Liver (tissue), 9 donors: ENCODE measurements around the gene EIF2A. TPM values are rescaled to one million over a fixed set of nuclear protein-coding genes. Genes with fewer than 3 reads are reported as not detected.

Experiments
- DNase-seq: peaks from one replicate; pipeline ENCODE4 v3.0.0-alpha.2; 2017; ENCODE audit warnings: low spot score
- H3K27ac ChIP-seq, 2 donors: one replicate each; pipeline ENCODE4 v1.7.0; 2013; ENCODE audit warnings: inconsistent platforms in 2 of 2, low read length in 2 of 2, control low read depth in 1 of 2, low read depth in 1 of 2, mild to moderate bottlenecking in 1 of 2
- H3K27me3 ChIP-seq, 4 donors: one replicate each; pipeline versions ENCODE4 v1.6.1 to v1.7.0; 2013; ENCODE audit warnings: low read length in 3 of 4, inconsistent platforms in 1 of 4, mild to moderate bottlenecking in 1 of 4, moderate library complexity in 1 of 4; ENCODE audit not compliant: control insufficient read depth in 4 of 4, insufficient read depth in 4 of 4
- H3K36me3 ChIP-seq, 4 donors: one replicate each; pipeline versions ENCODE4 v1.6.1 to v1.7.0; 2013; ENCODE audit warnings: low read length in 3 of 4, mild to moderate bottlenecking in 3 of 4, low read depth in 1 of 4, moderate library complexity in 1 of 4; ENCODE audit not compliant: control insufficient read depth in 4 of 4, insufficient read depth in 3 of 4
- H3K4me1 ChIP-seq, 4 donors: one replicate each; pipeline versions ENCODE4 v1.6.1 to v1.7.0; 2013; ENCODE audit warnings: low read length in 3 of 4, mild to moderate bottlenecking in 3 of 4, moderate library complexity in 1 of 4; ENCODE audit not compliant: control insufficient read depth in 4 of 4, insufficient read depth in 4 of 4
- H3K4me3 ChIP-seq, 3 donors: one replicate each; pipeline versions ENCODE4 v1.6.1 to v1.7.0; 2013; ENCODE audit warnings: low read length in 3 of 3, control low read depth in 1 of 3, low read depth in 1 of 3, mild to moderate bottlenecking in 1 of 3
- H3K9ac ChIP-seq, 2 donors: one replicate each; pipeline ENCODE4 v1.7.0; 2013; ENCODE audit warnings: low read length in 2 of 2, mild to moderate bottlenecking in 2 of 2, moderate library complexity in 2 of 2, control low read depth in 1 of 2, low read depth in 1 of 2
- H3K9me3 ChIP-seq, 4 donors: one replicate each; pipeline versions ENCODE4 v1.6.1 to v1.7.0; 2013; ENCODE audit warnings: low read length in 3 of 4; ENCODE audit not compliant: control insufficient read depth in 4 of 4
- CTCF ChIP-seq: fragments of 150-350 bp; IDR thresholded peaks from 2 replicates; pipeline ENCODE4 v1.5.1; 2017; ENCODE audit warnings: improper control_type of control experiment, low read depth, low read length; ENCODE audit not compliant: missing input control
- EGR1 ChIP-seq, 2 donors: IDR thresholded peaks; 2 replicates each; pipeline ENCODE4 v1.6.1; 2016 to 2018; ENCODE audit warnings: antibody characterized with exemption in 2 of 2, low read depth in 2 of 2
- FOXA1 ChIP-seq: IDR thresholded peaks from 2 replicates; pipeline ENCODE4 v1.6.1; 2016; ENCODE audit warnings: antibody characterized with exemption
- FOXA2 ChIP-seq: IDR thresholded peaks from 2 replicates; pipeline ENCODE4 v1.6.1; 2016; ENCODE audit warnings: antibody characterized with exemption
- GABPA ChIP-seq, 2 donors: IDR thresholded peaks in 1 of 2; conservative IDR thresholded peaks in 1 of 2; 2 replicates each; pipeline ENCODE4 v1.6.1; 2016; ENCODE audit warnings: antibody characterized with exemption in 2 of 2, mild to moderate bottlenecking in 1 of 2, moderate library complexity in 1 of 2
- HNF4A ChIP-seq, 2 donors: conservative IDR thresholded peaks; 2 replicates each; pipeline ENCODE4 v1.6.1; 2016; ENCODE audit warnings: antibody characterized with exemption in 2 of 2, mild to moderate bottlenecking in 2 of 2
- HNF4G ChIP-seq: IDR thresholded peaks from 2 replicates; pipeline ENCODE4 v1.6.1; 2016; ENCODE audit warnings: antibody characterized with exemption
- JUND ChIP-seq, 2 donors: IDR thresholded peaks; 2 replicates each; pipeline ENCODE4 v1.6.1; 2016; ENCODE audit warnings: antibody characterized with exemption in 2 of 2
- MAX ChIP-seq: IDR thresholded peaks from 2 replicates; pipeline ENCODE4 v1.6.1; 2016; ENCODE audit warnings: antibody characterized with exemption
- NR2F2 ChIP-seq: IDR thresholded peaks from 2 replicates; pipeline ENCODE4 v1.6.1; 2016; ENCODE audit warnings: antibody characterized with exemption
- RAD21 ChIP-seq, 2 donors: IDR thresholded peaks; 2 replicates each; pipeline ENCODE4 v1.6.1; 2016; ENCODE audit warnings: antibody characterized with exemption in 2 of 2, mild to moderate bottlenecking in 2 of 2
- RXRA ChIP-seq, 2 donors: IDR thresholded peaks; 2 replicates each; pipeline ENCODE4 v1.6.1; 2017 to 2018; ENCODE audit warnings: antibody characterized with exemption in 2 of 2, mild to moderate bottlenecking in 1 of 2
- SP1 ChIP-seq: IDR thresholded peaks from 2 replicates; pipeline ENCODE4 v1.6.1; 2018; ENCODE audit warnings: antibody characterized with exemption, mild to moderate bottlenecking
- TAF1 ChIP-seq: conservative IDR thresholded peaks from 2 replicates; pipeline ENCODE4 v1.6.1; 2016; ENCODE audit warnings: antibody characterized with exemption, mild to moderate bottlenecking
- YY1 ChIP-seq: IDR thresholded peaks from 2 replicates; pipeline ENCODE4 v1.6.1; 2016; ENCODE audit warnings: antibody characterized with exemption, mild to moderate bottlenecking
- ZBTB33 ChIP-seq: IDR thresholded peaks from 2 replicates; pipeline ENCODE4 v1.6.1; 2016; ENCODE audit warnings: antibody characterized with exemption
- WGBS: extraction: QIAGEN DNeasy Blood & Tissue Kit; methylation state at CpG from one replicate; pipeline ENCODE4 v1.1.7; 2013; 5-methylcytosine and 5-hydroxymethylcytosine counted together
- polyA plus RNA-seq, 2 donors: library from polyadenylated mRNA; stranded (reverse) in 1 of 2; unstranded in 1 of 2; fragments of 200-250 nt in 1 of 2; fragments of >200 nt in 1 of 2; fragmentation: Nextera tagmentation in 1 of 2; extraction: Ambion mirVana in 1 of 2; gene quantifications; one replicate each; pipeline versions ENCODE4 v1.2.1 to v1.2.3, GENCODE V29; 2013 to 2015
- total RNA-seq, 2 donors: library from RNA; depleted of rRNA; stranded (reverse); fragments of >200 nt; gene quantifications; one replicate each; pipeline ENCODE4 v1.2.3, GENCODE V29; 2014
- TF ChIP-seq, protein P1 (sequence below): IDR thresholded peaks from 2 replicates; pipeline ENCODE4 v1.6.1; 2016; ENCODE audit warnings: antibody characterized with exemption
- TF ChIP-seq, protein P2 (sequence below): IDR thresholded peaks from 2 replicates; pipeline ENCODE4 v1.6.1; 2016; ENCODE audit warnings: antibody characterized with exemption, mild to moderate bottlenecking
- donor health status: healthy.
- donor health status: healthy.
- donor health status: healthy.
- donor health status: healthy.
- donor health status: healthy.

EIF2A gene
- total and polyA plus RNA-seq, 4 donors: 23.6 to 104 (median 47.2) TPM

GRCh38 chr3:150611666-150612065 lies 65.1 kb downstream of the EIF2A start (continued):
- TF ChIP-seq ZBTB33: no peak
- TF ChIP-seq NR2F2: no peak
- TF ChIP-seq GABPA (IDR thresholded peaks at IDR 0.05 in 1 of 2, conservative IDR thresholded peaks at IDR 0.05 in 1 of 2): no peak

GRCh38 chr3:150612494-150612893 lies 65.9 kb downstream of the EIF2A start:
- Histone ChIP-seq H3K27me3 (no peaks in the 10 kb centered on the region), H3K36me3 (peaks cover 0 to 5% (median 1%) of the 10 kb centered on the region in 4 donors), H3K27ac (no peak overlapping the region), H3K4me1 (peaks cover 3 to 6% (median 4%) of the 10 kb centered on the region in 4 donors), H3K9ac (no peak overlapping the region), H3K9me3 (no peaks in the 10 kb centered on the region), H3K4me3 (no peak overlapping the region)
- no peak for DNase-seq
- 98% methylated on average over 1 of the region's 1 CpG for WGBS
- no peak for TF ChIP-seq NR2F2
- TF ChIP-seq RAD21 (IDR thresholded peaks at IDR 0.05): no peak
- no peak for TF ChIP-seq GABPA (IDR thresholded peaks at IDR 0.05 in 1 of 2, conservative IDR thresholded peaks at IDR 0.05 in 1 of 2)
- TF ChIP-seq JUND (IDR thresholded peaks at IDR 0.05): no peak
- no peak for TF ChIP-seq HNF4A (conservative IDR thresholded peaks at IDR 0.05)
- no peak for TF ChIP-seq FOXA2
- no peak for TF ChIP-seq SP1
- TF ChIP-seq, protein P1, sequence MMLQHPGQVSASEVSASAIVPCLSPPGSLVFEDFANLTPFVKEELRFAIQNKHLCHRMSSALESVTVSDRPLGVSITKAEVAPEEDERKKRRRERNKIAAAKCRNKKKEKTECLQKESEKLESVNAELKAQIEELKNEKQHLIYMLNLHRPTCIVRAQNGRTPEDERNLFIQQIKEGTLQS: no peak
- TF ChIP-seq EGR1 (IDR thresholded peaks at IDR 0.05; ENCODE audit: low read depth in 2 of 2): no peak
- TF ChIP-seq HNF4G: no peak
- TF ChIP-seq YY1: no peak
- no peak for TF ChIP-seq TAF1
- TF ChIP-seq MAX: no peak
- no peak for TF ChIP-seq FOXA1
- TF ChIP-seq ZBTB33: no peak
- TF ChIP-seq CTCF: no peak

- Histone ChIP-seq H3K36me3 (peaks cover 0 to 5% (median 1%) of the 10 kb centered on the region in 4 donors), H3K4me1 (peaks cover 2 to 4% (median 3%) of the 10 kb centered on the region in 4 donors), H3K9me3 (no peaks in the 10 kb centered on the region), H3K27me3 (no peaks in the 10 kb centered on the region), H3K4me3 (no peak overlapping the region), H3K27ac (no peak overlapping the region), H3K9ac (no peak overlapping the region)
- DNase-seq: no peak
- WGBS: 86% methylated on average over 2 of the region's 2 CpGs
- TF ChIP-seq, protein P2, sequence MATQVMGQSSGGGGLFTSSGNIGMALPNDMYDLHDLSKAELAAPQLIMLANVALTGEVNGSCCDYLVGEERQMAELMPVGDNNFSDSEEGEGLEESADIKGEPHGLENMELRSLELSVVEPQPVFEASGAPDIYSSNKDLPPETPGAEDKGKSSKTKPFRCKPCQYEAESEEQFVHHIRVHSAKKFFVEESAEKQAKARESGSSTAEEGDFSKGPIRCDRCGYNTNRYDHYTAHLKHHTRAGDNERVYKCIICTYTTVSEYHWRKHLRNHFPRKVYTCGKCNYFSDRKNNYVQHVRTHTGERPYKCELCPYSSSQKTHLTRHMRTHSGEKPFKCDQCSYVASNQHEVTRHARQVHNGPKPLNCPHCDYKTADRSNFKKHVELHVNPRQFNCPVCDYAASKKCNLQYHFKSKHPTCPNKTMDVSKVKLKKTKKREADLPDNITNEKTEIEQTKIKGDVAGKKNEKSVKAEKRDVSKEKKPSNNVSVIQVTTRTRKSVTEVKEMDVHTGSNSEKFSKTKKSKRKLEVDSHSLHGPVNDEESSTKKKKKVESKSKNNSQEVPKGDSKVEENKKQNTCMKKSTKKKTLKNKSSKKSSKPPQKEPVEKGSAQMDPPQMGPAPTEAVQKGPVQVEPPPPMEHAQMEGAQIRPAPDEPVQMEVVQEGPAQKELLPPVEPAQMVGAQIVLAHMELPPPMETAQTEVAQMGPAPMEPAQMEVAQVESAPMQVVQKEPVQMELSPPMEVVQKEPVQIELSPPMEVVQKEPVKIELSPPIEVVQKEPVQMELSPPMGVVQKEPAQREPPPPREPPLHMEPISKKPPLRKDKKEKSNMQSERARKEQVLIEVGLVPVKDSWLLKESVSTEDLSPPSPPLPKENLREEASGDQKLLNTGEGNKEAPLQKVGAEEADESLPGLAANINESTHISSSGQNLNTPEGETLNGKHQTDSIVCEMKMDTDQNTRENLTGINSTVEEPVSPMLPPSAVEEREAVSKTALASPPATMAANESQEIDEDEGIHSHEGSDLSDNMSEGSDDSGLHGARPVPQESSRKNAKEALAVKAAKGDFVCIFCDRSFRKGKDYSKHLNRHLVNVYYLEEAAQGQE: peak; percentile 54
- no peak for TF ChIP-seq FOXA1
- TF ChIP-seq SP1: no peak
- peak; percentile 56 to 83 for TF ChIP-seq RXRA (IDR thresholded peaks at IDR 0.05)
Observed at GRCh38 chr3:150613034-150613433, 66.4 kb downstream of the EIF2A start.
